Body of pancreas (tissue), 4 donors: ENCODE data around the gene ZNF195.

ENCODE experiments used
- CTCF ChIP-seq, 7 experiments: fragments of 450-650 bp in 4 of 7; fragments of 200-600 bp in 3 of 7; sonication (generic) in 3 of 7; IDR thresholded peaks; one replicate each; pipeline ENCODE4 v1.5.1; 2016 to 2019; ENCODE audit warnings: antibody characterized with exemption in 7 of 7
- POLR2A ChIP-seq, 3 donors: fragments of 450-650 bp; IDR thresholded peaks; one replicate each; pipeline ENCODE4 v1.6.1; 2016; ENCODE audit warnings: antibody characterized with exemption in 3 of 3, mild to moderate bottlenecking in 2 of 3

DNA sequence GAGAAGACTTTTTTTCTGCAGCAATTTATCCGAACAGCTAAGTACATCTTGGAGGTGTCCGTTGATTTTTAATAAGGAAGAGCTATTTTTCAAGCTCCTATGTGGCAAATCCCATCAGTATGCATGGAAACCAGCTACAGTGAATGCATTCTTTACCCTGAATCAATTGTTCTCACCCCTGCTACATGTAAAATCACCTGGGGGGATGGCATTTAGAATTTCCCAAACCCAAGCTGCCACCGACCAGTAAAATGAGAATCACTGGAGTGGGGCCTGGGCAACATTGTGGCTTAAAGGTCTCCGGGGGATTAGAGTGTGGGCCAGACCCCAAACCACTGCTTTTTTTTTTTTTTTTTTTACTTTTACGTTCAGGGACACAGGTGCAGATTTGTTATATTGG, 2.8 kb upstream of the ZNF195 start:
- TF ChIP-seq CTCF (IDR thresholded peaks at IDR 0.05) (no peak), POLR2A (IDR thresholded peaks at IDR 0.05) (no peak)
